ENCODE results near the gene FNBP1L.

- TF ChIP-seq POLR2A (IDR thresholded peaks at IDR 0.05), result no peak
- no peak for TF ChIP-seq POLR2AphosphoS5 (IDR thresholded peaks at IDR 0.05)
- TF ChIP-seq, protein P1, sequence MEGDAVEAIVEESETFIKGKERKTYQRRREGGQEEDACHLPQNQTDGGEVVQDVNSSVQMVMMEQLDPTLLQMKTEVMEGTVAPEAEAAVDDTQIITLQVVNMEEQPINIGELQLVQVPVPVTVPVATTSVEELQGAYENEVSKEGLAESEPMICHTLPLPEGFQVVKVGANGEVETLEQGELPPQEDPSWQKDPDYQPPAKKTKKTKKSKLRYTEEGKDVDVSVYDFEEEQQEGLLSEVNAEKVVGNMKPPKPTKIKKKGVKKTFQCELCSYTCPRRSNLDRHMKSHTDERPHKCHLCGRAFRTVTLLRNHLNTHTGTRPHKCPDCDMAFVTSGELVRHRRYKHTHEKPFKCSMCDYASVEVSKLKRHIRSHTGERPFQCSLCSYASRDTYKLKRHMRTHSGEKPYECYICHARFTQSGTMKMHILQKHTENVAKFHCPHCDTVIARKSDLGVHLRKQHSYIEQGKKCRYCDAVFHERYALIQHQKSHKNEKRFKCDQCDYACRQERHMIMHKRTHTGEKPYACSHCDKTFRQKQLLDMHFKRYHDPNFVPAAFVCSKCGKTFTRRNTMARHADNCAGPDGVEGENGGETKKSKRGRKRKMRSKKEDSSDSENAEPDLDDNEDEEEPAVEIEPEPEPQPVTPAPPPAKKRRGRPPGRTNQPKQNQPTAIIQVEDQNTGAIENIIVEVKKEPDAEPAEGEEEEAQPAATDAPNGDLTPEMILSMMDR (IDR thresholded peaks at IDR 0.05), result no peak
- TF ChIP-seq EP300 (IDR thresholded peaks at IDR 0.05), result no peak
These were observed 40.3 kb downstream of the FNBP1L start for GRCh38 chr1:93488207-93488606.
